Measurements from ENCODE around the gene TRPM3.

Gene TRPM3

GRCh38 chr9:71122022-71122275, 528 bp upstream of the TRPM3 start:
- H3K4me3 ChIP-seq (ENCODE audit: low read depth, low read length), result no peak overlapping the region
- TF ChIP-seq CTCF (IDR thresholded peaks at IDR 0.05; ENCODE audit: low read depth, low read length), result no peak

GRCh38 chr9:71120501-71121247, 747 bp downstream of the TRPM3 start:
- no peak for TF ChIP-seq CTCF (IDR thresholded peaks at IDR 0.05; ENCODE audit: low read depth, low read length)
- H3K4me3 ChIP-seq (ENCODE audit: low read depth, low read length), result no peak overlapping the region

- TF ChIP-seq CTCF (IDR thresholded peaks at IDR 0.05; ENCODE audit: low read depth, low read length), result no peak
- H3K4me3 ChIP-seq (ENCODE audit: low read depth, low read length), result no peak overlapping the region
These were observed 1.7 kb downstream of the TRPM3 start for GRCh38 chr9:71119746-71120145.

- H3K4me3 ChIP-seq (ENCODE audit: low read depth, low read length), result no peak overlapping the region
- no peak for TF ChIP-seq CTCF (IDR thresholded peaks at IDR 0.05; ENCODE audit: low read depth, low read length)
These were observed 3.1 kb downstream of the TRPM3 start for GRCh38 chr9:71118324-71118723.

- no peak overlapping the region for H3K4me3 ChIP-seq (ENCODE audit: low read depth, low read length)
- no peak for TF ChIP-seq CTCF (IDR thresholded peaks at IDR 0.05; ENCODE audit: low read depth, low read length)
These were observed 5.9 kb downstream of the TRPM3 start for GRCh38 chr9:71115448-71115975.

- no peak overlapping the region for H3K4me3 ChIP-seq (ENCODE audit: low read depth, low read length)
- TF ChIP-seq CTCF (IDR thresholded peaks at IDR 0.05; ENCODE audit: low read depth, low read length), result no peak
These were observed 8.6 kb downstream of the TRPM3 start for GRCh38 chr9:71112866-71113265.

- TF ChIP-seq CTCF (IDR thresholded peaks at IDR 0.05; ENCODE audit: low read depth, low read length), result no peak
- H3K4me3 ChIP-seq (ENCODE audit: low read depth, low read length), result no peak overlapping the region
These were observed 12.5 kb downstream of the TRPM3 start for GRCh38 chr9:71108937-71109336.

Measured in WI38 (cell line).